Esophagus muscularis mucosa (tissue), 4 donors: Measurements from ENCODE around the gene TSPAN2. TPM values are rescaled to one million over a fixed set of nuclear protein-coding genes. Genes with fewer than 3 reads are reported as not detected.

Experiments
- DNase-seq: peaks from one replicate; pipeline ENCODE4 v3.0.0-alpha.2; 2017; ENCODE audit errors: extremely low spot score
- H3K27ac ChIP-seq, 4 donors: fragments of 200-600 bp; sonication (generic); replicated peaks in 1 of 4; 1 replicate in 3 of 4; 2 replicates in 1 of 4; pipeline ENCODE4 v1.5.1; 2016 to 2019; ENCODE audit warnings: mild to moderate bottlenecking in 1 of 4
- H3K27me3 ChIP-seq, 4 donors: fragments of 200-600 bp; sonication (generic); one replicate each; pipeline versions ENCODE4 v1.5.1 to v1.6.0; 2016 to 2019
- H3K36me3 ChIP-seq, 4 donors: fragments of 200-600 bp; sonication (generic); one replicate each; pipeline ENCODE4 v1.5.1; 2016 to 2019
- H3K4me1 ChIP-seq, 4 donors: fragments of 200-600 bp; sonication (generic); one replicate each; pipeline ENCODE4 v1.5.1; 2016 to 2019
- H3K4me3 ChIP-seq, 4 donors: fragments of 200-600 bp; sonication (generic); 1 replicate in 2 of 4; 2 replicates in 2 of 4; pipeline ENCODE4 v1.5.1; 2016 to 2019; ENCODE audit warnings: mild to moderate bottlenecking in 4 of 4, moderate library complexity in 1 of 4
- H3K9me3 ChIP-seq, 4 donors: fragments of 200-600 bp; sonication (generic); 1 replicate in 3 of 4; 2 replicates in 1 of 4; pipeline ENCODE4 v1.5.1; 2016 to 2019
- CTCF ChIP-seq, 3 experiments: fragments of 200-600 bp in 2 of 3; fragments of 450-650 bp in 1 of 3; sonication (generic) in 2 of 3; IDR thresholded peaks; one replicate each; pipeline ENCODE4 v1.5.1; 2017 to 2019; ENCODE audit warnings: antibody characterized with exemption in 3 of 3, mild to moderate bottlenecking in 2 of 3, moderate library complexity in 1 of 3
- EP300 ChIP-seq: sonication (generic); formaldehyde crosslinking; IDR thresholded peaks from one replicate; pipeline ENCODE4 v1.6.1; 2017; ENCODE audit warnings: antibody characterized with exemption
- POLR2A ChIP-seq: fragments of 450-650 bp; IDR thresholded peaks from one replicate; pipeline ENCODE4 v1.6.1; 2017; ENCODE audit warnings: antibody characterized with exemption, moderate library complexity, mild to moderate bottlenecking, low read depth
- POLR2AphosphoS5 ChIP-seq, 2 donors: sonication (generic); formaldehyde crosslinking; IDR thresholded peaks; one replicate each; pipeline ENCODE4 v1.6.1; 2017; ENCODE audit warnings: antibody characterized with exemption in 2 of 2
- WGBS: methylation state at CpG from one replicate; pipeline ENCODE4 v1.1.5; 2018; 5-methylcytosine and 5-hydroxymethylcytosine counted together
- intact Hi-C: fragments of 100-400 bp; cut with DNase I; formaldehyde crosslinking; loops from one replicate; pipeline ENCODE4 v1.15.1; 2023
- total RNA-seq, 4 donors: library from RNA; depleted of rRNA; stranded (reverse); fragments of >200 nt; gene quantifications; one replicate each; pipeline versions ENCODE4 v1.1.0 to v1.2.1, GENCODE V29; 2016

Gene TSPAN2
- total RNA-seq, 4 donors from 2014 or later, result 35.8 to 70.2 (median 66.7) TPM

- Histone ChIP-seq H3K9me3 (no peaks in the 10 kb centered on the region), H3K27ac (no peak overlapping the region), H3K4me3 (no peak overlapping the region), H3K27me3 (no peaks in the 10 kb centered on the region), H3K36me3 (peaks cover 0 to 27% (median 12%) of the 10 kb centered on the region in 4 donors), H3K4me1 (no peaks in the 10 kb centered on the region)
- TF ChIP-seq EP300, result no peak
- TF ChIP-seq POLR2A, result no peak
- no peak for TF ChIP-seq CTCF (IDR thresholded peaks at IDR 0.05)
- TF ChIP-seq POLR2AphosphoS5 (IDR thresholded peaks at IDR 0.05), result no peak
- no peak for DNase-seq
- intact Hi-C loops, result no loop called here
These were observed 42.6 kb downstream of the TSPAN2 start for GRCh38 chr1:115046751-115047150.

- intact Hi-C loops, result no loop called here
- no peak for DNase-seq
- peaks cover 0 to 14% (median 6%) of the 10 kb centered on the region in 4 donors for H3K36me3 ChIP-seq
- no peak overlapping the region for H3K4me3 ChIP-seq
- no peak for TF ChIP-seq CTCF (IDR thresholded peaks at IDR 0.05)
- no peak for TF ChIP-seq EP300
- TF ChIP-seq POLR2A, result no peak
- no peak for TF ChIP-seq POLR2AphosphoS5 (IDR thresholded peaks at IDR 0.05)
- H3K27ac ChIP-seq, result no peak overlapping the region
- no peaks in the 10 kb centered on the region for H3K9me3 ChIP-seq
- peaks cover 0 to 22% (median 19%) of the 10 kb centered on the region in 4 donors for H3K4me1 ChIP-seq
- H3K27me3 ChIP-seq, result no peaks in the 10 kb centered on the region
These were observed 47.6 kb downstream of the TSPAN2 start for GRCh38 chr1:115041654-115042053.

DNA sequence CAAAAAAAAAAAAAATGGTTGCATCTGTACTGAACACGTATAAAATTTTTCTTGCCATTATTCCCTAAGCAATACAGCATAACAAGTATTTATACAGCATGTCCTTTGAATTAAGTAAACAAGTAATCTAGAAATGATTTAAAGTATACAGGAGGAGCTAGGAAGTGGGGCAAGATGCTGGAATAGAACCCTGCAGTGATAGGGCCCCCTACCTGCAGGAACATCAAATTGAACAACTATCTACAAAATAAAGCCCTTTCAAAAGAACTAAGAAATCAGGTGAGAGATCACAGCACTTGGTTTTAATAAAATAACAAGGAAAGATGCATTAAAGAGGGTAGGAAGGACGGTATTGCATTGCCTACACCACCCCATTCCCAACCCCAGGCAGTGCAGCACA lies 48.8 kb downstream of the TSPAN2 start:
- H3K36me3 ChIP-seq, result peaks cover 0 to 12% (median 6%) of the 10 kb centered on the region in 4 donors
- no peaks in the 10 kb centered on the region for H3K9me3 ChIP-seq
- no peak overlapping the region for H3K4me3 ChIP-seq
- intact Hi-C loops, result no loop called here
- no peak overlapping the region for H3K27ac ChIP-seq
- H3K4me1 ChIP-seq, result peaks cover 0 to 23% (median 19%) of the 10 kb centered on the region in 4 donors
- TF ChIP-seq EP300, result no peak
- no peak for TF ChIP-seq POLR2AphosphoS5 (IDR thresholded peaks at IDR 0.05)
- no peak for TF ChIP-seq POLR2A
- no peak for TF ChIP-seq CTCF (IDR thresholded peaks at IDR 0.05)
- H3K27me3 ChIP-seq, result no peaks in the 10 kb centered on the region
- 83% methylated on average over 2 of the region's 2 CpGs for WGBS
- DNase-seq, result no peak

GRCh38 chr1:115036814-115037507 lies 52.3 kb downstream of the TSPAN2 start:
- TF ChIP-seq CTCF (IDR thresholded peaks at IDR 0.05) (no peak), EP300 (no peak)
- Histone ChIP-seq H3K4me3 (no peak overlapping the region), H3K27ac (no peak overlapping the region), H3K4me1 (peaks cover 0 to 23% (median 19%) of the 10 kb centered on the region in 4 donors), H3K9me3 (no peaks in the 10 kb centered on the region), H3K27me3 (no peaks in the 10 kb centered on the region), H3K36me3 (peaks cover 0 to 12% (median 4%) of the 10 kb centered on the region in 4 donors)
- intact Hi-C loops, result no loop called here
- no peak for DNase-seq
- WGBS, result 78% methylated on average over 4 of the region's 4 CpGs

- H3K27ac ChIP-seq, result no peak overlapping the region
- TF ChIP-seq POLR2A, result no peak
- TF ChIP-seq POLR2AphosphoS5 (IDR thresholded peaks at IDR 0.05), result peak in 1 of 2 donors; percentile 3
- TF ChIP-seq CTCF (IDR thresholded peaks at IDR 0.05), result no peak
- no peak for TF ChIP-seq EP300
- H3K4me1 ChIP-seq, result peaks cover 0 to 23% (median 19%) of the 10 kb centered on the region in 4 donors
- DNase-seq, result no peak
- H3K4me3 ChIP-seq, result no peak overlapping the region
- H3K27me3 ChIP-seq, result no peaks in the 10 kb centered on the region
- WGBS, result 91% methylated on average over 1 of the region's 1 CpG
- intact Hi-C loops, result no loop called here
- peaks cover 0 to 4% (median 0%) of the 10 kb centered on the region in 4 donors for H3K36me3 ChIP-seq
- H3K9me3 ChIP-seq, result no peaks in the 10 kb centered on the region
These were observed 53.7 kb downstream of the TSPAN2 start for GRCh38 chr1:115035652-115036051.
